Upper lobe of right lung (tissue), 1 donor: ENCODE measurements around the gene REXO5. TPM values are rescaled to one million over a fixed set of nuclear protein-coding genes. Genes with fewer than 3 reads are reported as not detected.

Source experiments
- ATAC-seq: fragments of 200-7000 bp; cut with Tn5 transposase; one replicate; pipeline ENCODE4 v1.9.1; 2020; ENCODE audit warnings: mild to moderate bottlenecking, moderate library complexity
- DNase-seq: peaks from one replicate; pipeline ENCODE4 v3.0.0-alpha.2; 2020
- H3K27ac ChIP-seq: fragments of 200-600 bp; one replicate; pipeline ENCODE4 v1.8.0; 2022
- H3K27me3 ChIP-seq: fragments of 200-600 bp; one replicate; pipeline ENCODE4 v1.8.0; 2022; ENCODE audit warnings: mild to moderate bottlenecking
- H3K36me3 ChIP-seq: fragments of 200-600 bp; one replicate; pipeline ENCODE4 v1.8.0; 2022
- H3K4me1 ChIP-seq: fragments of 200-600 bp; one replicate; pipeline ENCODE4 v1.8.0; 2022
- H3K4me3 ChIP-seq: fragments of 200-600 bp; one replicate; pipeline ENCODE4 v1.8.0; 2022; ENCODE audit warnings: mild to moderate bottlenecking
- H3K9me3 ChIP-seq: fragments of 200-600 bp; one replicate; pipeline ENCODE4 v1.8.0; 2022
- CTCF ChIP-seq: fragments of 200-600 bp; IDR thresholded peaks from one replicate; pipeline ENCODE4 v1.8.0; 2022; ENCODE audit warnings: antibody characterized with exemption
- intact Hi-C: fragments of 100-400 bp; cut with DNase I; formaldehyde crosslinking; loops from one replicate; pipeline ENCODE4 v1.11.0; 2022
- total RNA-seq: library from RNA; stranded (reverse); fragmentation: NEBNext Ultra II Directional; extraction: Animal tissue kit (Norgen Biotek cat#: 25700); gene quantifications from one replicate; pipeline ENCODE4 v1.2.1, GENCODE V29; 2021
- donor health status: DM: no; HTN: yes; CAD: no; lungs with severe emphysema.

REXO5 gene
- total RNA-seq, 1 donor from 2014 or later = 1.4 TPM

- intact Hi-C loops = no loop called here
- TF ChIP-seq CTCF = no peak
- Histone ChIP-seq H3K4me3 (no peak overlapping the region), H3K27ac (peak overlapping the region; percentile 48), H3K4me1 (peaks cover 83% of the 10 kb centered on the region), H3K36me3 (no peaks in the 10 kb centered on the region), H3K27me3 (no peaks in the 10 kb centered on the region), H3K9me3 (no peaks in the 10 kb centered on the region)
- DNase-seq = peak; percentile 88
- ATAC-seq = peak; percentile 88
These were observed 62.6 kb downstream of the REXO5 start for GRCh38 chr16:20868890-20869289.

- no peak for TF ChIP-seq CTCF
- peaks cover 88% of the 10 kb centered on the region for H3K4me1 ChIP-seq
- intact Hi-C loops = no loop called here
- DNase-seq (no peak), ATAC-seq (peak; percentile 45)
- H3K27ac ChIP-seq = peak overlapping the region; percentile 51
- H3K9me3 ChIP-seq = no peaks in the 10 kb centered on the region
- H3K36me3 ChIP-seq = no peaks in the 10 kb centered on the region
- H3K27me3 ChIP-seq = no peaks in the 10 kb centered on the region
- H3K4me3 ChIP-seq = no peak overlapping the region
These were observed 63.9 kb downstream of the REXO5 start for GRCh38 chr16:20870122-20870820.

- DNase-seq = no peak
- Histone ChIP-seq H3K27me3 (no peaks in the 10 kb centered on the region), H3K4me1 (peaks cover 80% of the 10 kb centered on the region), H3K36me3 (no peaks in the 10 kb centered on the region), H3K9me3 (no peaks in the 10 kb centered on the region), H3K4me3 (no peak overlapping the region), H3K27ac (peak overlapping the region; percentile 51)
- TF ChIP-seq CTCF = no peak
- ATAC-seq = no peak
- intact Hi-C loops = no loop called here
These were observed 64.9 kb downstream of the REXO5 start for GRCh38 chr16:20871258-20871657.

DNA sequence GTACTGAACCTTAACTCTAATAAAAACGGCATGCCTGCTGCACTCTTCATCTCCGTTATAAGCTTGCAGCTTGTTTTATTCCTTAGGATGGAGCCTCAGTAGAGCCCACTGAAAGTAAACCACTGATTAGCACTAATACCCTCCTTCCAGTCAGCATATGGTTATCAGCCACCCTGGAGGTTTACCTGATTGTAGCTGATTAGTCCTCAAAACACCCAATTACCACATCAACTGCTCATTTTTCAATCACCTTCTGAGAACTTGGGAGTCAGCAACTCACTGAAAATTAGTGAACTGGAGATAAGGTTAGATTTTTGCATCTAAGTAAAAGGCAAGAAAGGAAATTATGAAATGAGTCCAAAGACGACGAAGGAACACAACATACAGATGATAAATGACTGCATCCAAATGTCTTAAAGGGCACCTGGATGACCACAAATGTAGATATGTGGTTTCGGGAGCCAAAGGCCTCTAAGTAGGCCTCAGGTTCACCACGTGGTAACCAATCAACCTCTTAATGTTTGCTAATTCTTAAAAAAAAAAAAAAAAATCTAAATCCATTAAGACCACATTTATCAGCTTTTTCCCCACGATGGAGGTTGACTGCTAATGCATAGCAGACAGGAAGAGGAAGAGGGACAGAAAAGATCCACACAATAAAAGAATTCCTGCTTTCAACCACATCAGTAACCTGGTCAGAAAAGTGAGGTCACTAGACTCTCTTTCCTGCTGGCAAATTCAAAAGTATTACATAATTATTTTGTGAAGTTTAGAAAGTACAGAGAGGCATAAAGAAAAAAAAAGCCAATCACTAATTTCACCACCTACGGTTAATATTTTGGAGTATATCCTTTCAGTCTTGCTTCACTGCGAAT, 65.9 kb downstream of the REXO5 start:
- no peak overlapping the region for H3K4me3 ChIP-seq
- intact Hi-C loops = no loop called here
- H3K27ac ChIP-seq = no peak overlapping the region
- no peak for ATAC-seq
- DNase-seq = no peak
- no peak for TF ChIP-seq CTCF
- H3K9me3 ChIP-seq = no peaks in the 10 kb centered on the region
- H3K36me3 ChIP-seq = no peaks in the 10 kb centered on the region
- no peaks in the 10 kb centered on the region for H3K27me3 ChIP-seq
- peaks cover 71% of the 10 kb centered on the region for H3K4me1 ChIP-seq

GRCh38 chr16:20873331-20873730, 67.0 kb downstream of the REXO5 start:
- no peaks in the 10 kb centered on the region for H3K27me3 ChIP-seq
- no peak overlapping the region for H3K4me3 ChIP-seq
- DNase-seq = no peak
- peak overlapping the region; percentile 12 for H3K27ac ChIP-seq
- no peak for TF ChIP-seq CTCF
- no peak for ATAC-seq
- H3K36me3 ChIP-seq = no peaks in the 10 kb centered on the region
- peaks cover 64% of the 10 kb centered on the region for H3K4me1 ChIP-seq
- intact Hi-C loops = no loop called here
- H3K9me3 ChIP-seq = no peaks in the 10 kb centered on the region
